Omental fat pad (tissue), 4 donors: ENCODE measurements around the gene NEB. TPM values are rescaled to one million over a fixed set of nuclear protein-coding genes. Genes with fewer than 3 reads are reported as not detected.
"Not testable (repeated sequence)": the region's sequence is repeated elsewhere in the genome, so short reads cannot be mapped to it uniquely, and the experiment has no call there.

ENCODE experiments used
- ATAC-seq: fragments of 150-250 bp; one replicate; pipeline ENCODE4 v1.9.1; 2016; ENCODE audit warnings: mild to moderate bottlenecking, moderate library complexity; ENCODE audit not compliant: low FRiP score
- DNase-seq: peaks from one replicate; pipeline ENCODE4 v3.0.0-alpha.2; 2019; ENCODE audit warnings: low spot score
- CTCF ChIP-seq, 3 donors: fragments of 450-650 bp; IDR thresholded peaks; one replicate each; pipeline ENCODE4 v1.5.1; 2016 to 2017; ENCODE audit warnings: antibody characterized with exemption in 3 of 3, mild to moderate bottlenecking in 3 of 3, moderate library complexity in 2 of 3
- total RNA-seq, 4 donors: library from RNA; depleted of rRNA; stranded (reverse); fragments of >200 nt; gene quantifications; one replicate each; pipeline ENCODE4 v1.1.0, GENCODE V29; 2016

Gene NEB
- total RNA-seq, 4 donors from 2014 or later: 1.2 to 3.6 (median 2.3) TPM

DNA sequence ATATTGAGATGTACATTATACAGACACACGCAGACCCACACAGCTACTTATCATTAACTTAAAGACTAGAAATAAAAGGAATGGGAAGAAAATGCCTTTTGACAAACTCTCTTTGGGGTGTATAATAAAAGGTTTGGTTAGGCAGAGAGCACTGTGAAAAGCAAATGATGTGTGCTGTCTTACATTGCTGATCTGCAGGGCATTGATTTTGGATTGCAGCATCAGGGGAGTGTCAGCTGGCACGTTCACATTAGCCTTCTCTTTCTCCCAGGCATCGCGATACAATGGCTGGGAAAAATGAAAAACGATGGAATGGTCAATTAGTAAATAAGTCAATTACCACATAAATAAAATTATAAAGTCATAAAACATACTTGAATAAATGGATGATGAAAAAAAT, 153.0 kb downstream of the NEB start:
- DNase-seq, ATAC-seq: not testable (repeated sequence)

DNA sequence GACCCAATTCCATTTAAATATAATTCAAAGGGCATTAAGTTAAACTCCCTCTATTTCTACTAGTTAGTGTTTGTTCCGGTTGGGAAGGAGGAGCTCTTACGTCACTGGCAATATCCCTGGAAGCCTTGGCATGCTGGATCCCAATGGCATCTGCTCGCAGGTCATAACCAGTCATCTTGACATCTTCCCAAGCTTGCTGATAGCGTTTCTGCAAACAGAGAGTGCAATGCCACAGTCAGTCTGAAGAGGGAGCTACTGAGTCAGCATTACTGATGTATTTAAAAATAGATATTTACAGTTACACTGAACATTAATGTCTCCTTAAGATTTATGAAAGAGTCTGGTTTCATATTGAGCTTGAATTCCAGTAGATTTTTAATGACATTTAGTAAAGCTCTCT, 153.6 kb downstream of the NEB start:
- ATAC-seq, DNase-seq: not testable (repeated sequence)

GRCh38 chr2:151577116-151577515, 157.2 kb downstream of the NEB start:
- no peak for ATAC-seq
- DNase-seq: no peak
- no peak for TF ChIP-seq CTCF (IDR thresholded peaks at IDR 0.05)

DNA sequence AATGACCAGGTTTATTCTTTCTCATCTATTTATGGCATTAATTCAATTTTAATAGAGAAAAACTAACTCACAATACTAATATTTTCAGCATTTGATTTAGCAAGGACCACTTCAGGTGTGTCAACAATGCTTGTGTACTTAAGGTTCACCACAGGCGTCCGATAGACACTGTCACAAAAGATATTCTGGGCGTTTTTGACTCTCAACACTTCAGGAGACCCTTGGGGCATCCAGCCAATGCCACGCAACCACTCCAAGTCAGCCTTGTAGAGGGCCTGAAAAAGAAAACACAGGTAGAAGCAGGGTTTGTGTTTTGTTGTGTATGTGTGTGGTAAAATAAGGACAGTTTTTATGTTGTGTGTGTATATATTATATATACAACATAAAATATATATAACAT, 158.2 kb downstream of the NEB start:
- no peak for ATAC-seq
- no peak for DNase-seq
- TF ChIP-seq CTCF (IDR thresholded peaks at IDR 0.05): no peak

GRCh38 chr2:151575338-151575737, 158.9 kb downstream of the NEB start:
- ATAC-seq (no peak), DNase-seq (no peak)
- no peak for TF ChIP-seq CTCF (IDR thresholded peaks at IDR 0.05)

GRCh38 chr2:151570191-151570590, 164.1 kb downstream of the NEB start:
- no peak for TF ChIP-seq CTCF (IDR thresholded peaks at IDR 0.05)
- ATAC-seq (no peak), DNase-seq (no peak)

DNA sequence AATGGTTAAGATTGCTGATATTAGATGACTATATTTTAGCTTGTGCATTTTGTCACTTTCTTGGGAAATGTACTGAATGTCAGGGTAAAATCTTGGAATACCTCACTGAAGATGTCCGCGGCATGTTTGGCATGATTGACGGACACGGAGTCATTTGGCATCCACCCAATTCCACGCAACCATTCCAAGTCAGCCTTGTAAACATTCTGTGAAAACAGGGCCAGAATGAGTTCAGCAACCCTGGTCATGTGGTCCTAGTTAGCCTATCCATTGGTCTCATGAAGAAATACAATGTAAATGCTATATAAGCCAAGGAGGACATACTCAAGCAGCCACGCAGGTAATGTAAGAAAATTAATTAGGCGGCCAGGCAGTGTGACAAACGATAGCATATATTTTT, 165.1 kb downstream of the NEB start:
- ATAC-seq: no peak

DNA sequence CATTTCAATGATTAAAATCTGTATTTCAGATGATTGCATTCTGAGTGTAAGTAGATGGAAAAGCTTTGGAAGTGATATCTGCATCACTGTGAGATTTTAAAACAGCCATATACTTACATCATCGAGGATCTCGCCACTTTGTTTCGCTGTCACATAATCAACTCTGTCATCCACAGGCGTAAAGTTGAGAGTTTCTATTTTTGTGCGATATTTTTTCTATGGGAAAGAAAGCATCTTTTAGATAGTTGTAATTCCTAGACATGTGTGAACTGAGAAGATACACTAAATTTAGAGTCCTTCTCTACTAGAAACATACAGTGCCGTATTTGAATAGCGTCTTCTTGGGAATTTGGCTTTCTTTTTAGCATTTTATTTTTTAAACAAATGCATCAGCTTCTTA, 165.8 kb downstream of the NEB start:
- no peak for TF ChIP-seq CTCF (IDR thresholded peaks at IDR 0.05)
- ATAC-seq: no peak
- DNase-seq: no peak

More for the DNA sequence above, 165.1 kb downstream of the NEB start:
- DNase-seq: no peak
- TF ChIP-seq CTCF (IDR thresholded peaks at IDR 0.05): no peak
